ENCODE measurements around the gene KIF20A. TPM values are rescaled to one million over a fixed set of nuclear protein-coding genes. Genes with fewer than 3 reads are reported as not detected.

Gene KIF20A
- total and polyA plus RNA-seq, 2 donors (not counting 1 experiment from before 2014, with no cell fraction given), result 0.13 to 0.47 TPM

DNA sequence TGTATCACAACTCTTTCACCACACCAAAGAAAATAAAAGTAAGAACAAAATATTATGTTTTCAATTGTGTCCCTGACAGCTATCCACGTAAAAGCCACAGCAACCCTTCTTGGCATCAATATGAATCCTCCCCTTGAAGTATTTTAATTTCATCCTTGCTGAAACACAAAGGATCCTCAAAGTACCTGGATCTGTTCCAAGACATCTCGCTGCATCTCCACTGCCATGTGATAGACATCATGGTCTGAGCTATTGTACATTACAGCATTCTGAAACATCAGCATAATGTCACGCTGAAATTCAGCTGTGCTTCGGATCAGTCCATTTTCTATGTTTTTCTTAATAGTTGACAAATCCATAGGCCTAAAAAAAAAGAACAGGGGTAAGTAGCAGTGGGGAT, 18.2 kb upstream of the KIF20A start:
- DNase-seq (no peak), ATAC-seq (ENCODE audit: low read depth) (no peak)
- Mint-ChIP-seq H3K4me3 (no peak overlapping the region), H3K9me3 (ENCODE audit: insufficient read depth) (no peaks in the 10 kb centered on the region), H3K4me1 (no peaks in the 10 kb centered on the region), H3K27ac (no peak overlapping the region), H3K27me3 (no peaks in the 10 kb centered on the region)
- Histone ChIP-seq H3K27ac (ENCODE audit: low read length in 2 of 2) (no peak overlapping the region), H3K27me3 (replicated peaks in 1 of 4; ENCODE audit: control extremely low read depth in 1 of 4, control insufficient read depth in 3 of 4, insufficient read depth in 4 of 4, low read length in 3 of 4) (no peaks in the 10 kb centered on the region), H3K36me3 (replicated peaks in 1 of 2; ENCODE audit: control extremely low read depth in 1 of 2, control insufficient read depth in 1 of 2, extremely low read depth in 1 of 2, insufficient read depth in 2 of 2, low read length in 1 of 2) (peaks cover 29 to 91% of the 10 kb centered on the region in 2 experiments), H2AFZ (ENCODE audit: insufficient read depth, low read depth, low read length, poor library complexity, severe bottlenecking) (no peak overlapping the region), H4K20me1 (ENCODE audit: control insufficient read depth, insufficient read depth, low read length, poor library complexity, severe bottlenecking) (no peaks in the 10 kb centered on the region), H3K9me3 (ENCODE audit: control extremely low read depth in 1 of 3, control insufficient read depth in 2 of 3, insufficient read depth in 1 of 3, low read length in 2 of 3) (no peaks in the 10 kb centered on the region), H3K4me3 (ENCODE audit: control extremely low read depth in 1 of 5, extremely low read depth in 1 of 5, insufficient read depth in 1 of 5, low read depth in 2 of 5, low read length in 4 of 5) (no peak overlapping the region), H3K9ac (ENCODE audit: low read length) (no peak overlapping the region), H3K4me1 (ENCODE audit: control insufficient read depth in 2 of 2, insufficient read depth in 2 of 2, low read length in 2 of 2) (no peaks in the 10 kb centered on the region), H3K4me2 (replicated peaks; ENCODE audit: low read depth, low read length, poor library complexity, severe bottlenecking) (no peak overlapping the region), H3K79me2 (ENCODE audit: control insufficient read depth, insufficient read depth, low read length) (no peaks in the 10 kb centered on the region)
- CTCF ChIA-PET, result no interaction called here
- WGBS (ENCODE audit: insufficient coverage), result 100% methylated on average over 2 of the region's 4 CpGs
- POLR2A ChIA-PET, result no interaction called here
- intact Hi-C loops (cut with micrococcal nuclease), result no loop called here
- TF ChIP-seq CTCF (IDR thresholded peaks at IDR 0.05), result no peak
- TF ChIP-seq EZH2 (IDR thresholded peaks at IDR 0.05; ENCODE audit: borderline replicate concordance, insufficient read depth, low read depth, low read length, poor library complexity, severe bottlenecking), result no peak

DNA sequence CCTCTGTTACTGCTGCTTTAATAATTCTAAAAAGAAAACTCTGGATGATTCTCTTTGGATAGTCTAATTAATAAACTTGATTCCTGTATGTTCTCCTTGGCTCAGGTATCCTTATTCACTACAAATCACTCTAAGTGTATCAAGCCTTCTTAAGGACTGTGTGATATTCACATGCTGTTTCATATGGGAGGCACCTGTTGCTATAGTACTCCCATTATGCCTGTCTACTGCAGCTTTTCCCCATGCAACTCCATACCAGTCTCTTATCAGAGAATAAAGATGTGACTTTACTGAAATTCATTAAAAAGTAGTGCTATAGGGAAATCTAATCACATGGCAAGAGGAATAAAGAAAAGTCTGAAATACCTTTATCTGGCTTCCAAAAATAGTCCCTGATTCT, 15.2 kb upstream of the KIF20A start:
- POLR2A ChIA-PET, result no interaction called here

More for the DNA sequence above, 15.2 kb upstream of the KIF20A start:
- Histone ChIP-seq H2AFZ (ENCODE audit: insufficient read depth, low read depth, low read length, poor library complexity, severe bottlenecking) (no peak overlapping the region), H3K9me3 (ENCODE audit: control extremely low read depth in 1 of 3, control insufficient read depth in 2 of 3, insufficient read depth in 1 of 3, low read length in 2 of 3) (no peaks in the 10 kb centered on the region), H3K36me3 (replicated peaks in 1 of 2; ENCODE audit: control extremely low read depth in 1 of 2, control insufficient read depth in 1 of 2, extremely low read depth in 1 of 2, insufficient read depth in 2 of 2, low read length in 1 of 2) (peaks cover 36 to 95% of the 10 kb centered on the region in 2 experiments), H3K9ac (ENCODE audit: low read length) (no peak overlapping the region), H3K27ac (ENCODE audit: low read length in 2 of 2) (no peak overlapping the region), H4K20me1 (ENCODE audit: control insufficient read depth, insufficient read depth, low read length, poor library complexity, severe bottlenecking) (no peaks in the 10 kb centered on the region), H3K4me3 (ENCODE audit: control extremely low read depth in 1 of 5, extremely low read depth in 1 of 5, insufficient read depth in 1 of 5, low read depth in 2 of 5, low read length in 4 of 5) (no peak overlapping the region), H3K4me1 (ENCODE audit: control insufficient read depth in 2 of 2, insufficient read depth in 2 of 2, low read length in 2 of 2) (no peaks in the 10 kb centered on the region), H3K4me2 (replicated peaks; ENCODE audit: low read depth, low read length, poor library complexity, severe bottlenecking) (no peak overlapping the region), H3K27me3 (replicated peaks in 1 of 4; ENCODE audit: control extremely low read depth in 1 of 4, control insufficient read depth in 3 of 4, insufficient read depth in 4 of 4, low read length in 3 of 4) (no peaks in the 10 kb centered on the region), H3K79me2 (ENCODE audit: control insufficient read depth, insufficient read depth, low read length) (no peaks in the 10 kb centered on the region)
- no peaks in the 10 kb centered on the region for H3K4me1 Mint-ChIP-seq
- H3K27ac Mint-ChIP-seq, result peak overlapping the region; percentile 55
- DNase-seq (no peak), ATAC-seq (ENCODE audit: low read depth) (no peak)
- no peak overlapping the region for H3K4me3 Mint-ChIP-seq
- H3K27me3 Mint-ChIP-seq, result no peaks in the 10 kb centered on the region
- no peaks in the 10 kb centered on the region for H3K9me3 Mint-ChIP-seq (ENCODE audit: insufficient read depth)
- intact Hi-C loops (cut with micrococcal nuclease), result no loop called here
- no peak for TF ChIP-seq CTCF (IDR thresholded peaks at IDR 0.05)
- TF ChIP-seq EZH2 (IDR thresholded peaks at IDR 0.05; ENCODE audit: borderline replicate concordance, insufficient read depth, low read depth, low read length, poor library complexity, severe bottlenecking), result no peak
- CTCF ChIA-PET, result interaction anchor here (0.9 to 1.0 kb wide), 2 partner anchors 61 to 95 kb away, joined by 3 read pairs; no protein-coding TSS in a partner anchor

All from B cell (primary cell).